Glutamatergic neuron (in vitro differentiated cells): Measurements from ENCODE around the gene GRID1. TPM values are rescaled to one million over a fixed set of nuclear protein-coding genes. Genes with fewer than 3 reads are reported as not detected.

Source experiments
- DNase-seq: peaks from one replicate; pipeline ENCODE4 v3.0.0; 2022
- H3K27ac Mint-ChIP-seq: one replicate; pipeline ENCODE4 v1.8.0; 2020; ENCODE audit warnings: mild to moderate bottlenecking, mixed read lengths, inconsistent platforms; ENCODE audit not compliant: unreplicated experiment
- H3K27me3 Mint-ChIP-seq: one replicate; pipeline ENCODE4 v1.8.0; 2020; ENCODE audit warnings: mild to moderate bottlenecking, moderate library complexity, mixed read lengths, inconsistent platforms; ENCODE audit not compliant: unreplicated experiment
- H3K36me3 Mint-ChIP-seq: one replicate; pipeline ENCODE4 v1.8.0; 2020; ENCODE audit warnings: mild to moderate bottlenecking, mixed read lengths, inconsistent platforms; ENCODE audit not compliant: unreplicated experiment
- H3K4me1 Mint-ChIP-seq: one replicate; pipeline ENCODE4 v1.8.0; 2020; ENCODE audit warnings: mild to moderate bottlenecking, low read depth, mixed read lengths, inconsistent platforms; ENCODE audit not compliant: unreplicated experiment
- H3K4me3 Mint-ChIP-seq: one replicate; pipeline ENCODE4 v1.8.0; 2020; ENCODE audit warnings: mild to moderate bottlenecking, mixed read lengths, inconsistent platforms; ENCODE audit not compliant: unreplicated experiment
- H3K9me3 Mint-ChIP-seq: one replicate; pipeline ENCODE4 v1.8.0; 2020; ENCODE audit warnings: mild to moderate bottlenecking, moderate library complexity, mixed read lengths, inconsistent platforms; ENCODE audit not compliant: unreplicated experiment
- total RNA-seq: library from RNA; stranded (reverse); fragmentation: NEBNext Ultra II Directional; extraction: Animal tissue kit (Norgen Biotek cat#: 25700); gene quantifications from one replicate; pipeline ENCODE4 v1.2.1, GENCODE V29; 2021; ENCODE audit not compliant: unreplicated experiment
- TF ChIP-seq, protein P1 (sequence below): fragments of 200-600 bp; sonication (generic); IDR thresholded peaks from one replicate; pipeline ENCODE4 v1.5.0; 2021; ENCODE audit not compliant: partially characterized antibody, unreplicated experiment

GRID1 gene
- total RNA-seq, 1 donor from 2014 or later: 8.0 TPM

DNA sequence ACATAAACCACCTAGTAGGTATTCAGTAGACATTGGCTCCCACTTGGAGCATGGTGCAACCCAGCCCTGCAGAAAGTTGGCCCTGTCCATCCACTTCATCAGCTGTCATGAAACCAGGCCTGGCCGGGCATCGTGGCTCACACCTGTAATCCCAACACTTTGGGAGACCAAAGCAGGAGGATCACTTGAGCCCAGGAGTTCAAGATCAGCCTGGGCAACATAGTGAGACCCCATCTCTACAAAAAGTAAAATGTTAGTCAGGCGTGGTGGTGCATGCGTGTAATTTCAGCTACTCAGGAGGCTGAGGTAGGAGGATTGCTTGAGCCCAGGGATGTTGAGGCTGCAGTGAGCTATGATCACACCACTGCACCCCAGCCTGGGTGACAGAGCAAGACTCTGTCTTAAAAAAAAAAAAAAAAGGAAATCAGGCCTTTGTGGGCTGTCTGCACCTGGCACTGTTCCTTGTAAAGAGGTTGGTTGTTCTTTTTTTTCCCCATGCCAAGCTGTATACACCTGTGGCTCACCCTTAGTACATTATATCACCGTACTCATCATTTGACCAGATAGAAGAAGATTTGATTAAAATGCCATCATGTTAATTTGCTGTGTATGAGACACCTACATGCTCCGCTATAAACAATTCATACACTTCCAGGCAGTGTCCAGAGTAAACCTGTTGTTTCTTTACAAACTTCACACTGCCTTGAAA, 45.4 kb upstream of the GRID1 start:
- TF ChIP-seq, protein P1, sequence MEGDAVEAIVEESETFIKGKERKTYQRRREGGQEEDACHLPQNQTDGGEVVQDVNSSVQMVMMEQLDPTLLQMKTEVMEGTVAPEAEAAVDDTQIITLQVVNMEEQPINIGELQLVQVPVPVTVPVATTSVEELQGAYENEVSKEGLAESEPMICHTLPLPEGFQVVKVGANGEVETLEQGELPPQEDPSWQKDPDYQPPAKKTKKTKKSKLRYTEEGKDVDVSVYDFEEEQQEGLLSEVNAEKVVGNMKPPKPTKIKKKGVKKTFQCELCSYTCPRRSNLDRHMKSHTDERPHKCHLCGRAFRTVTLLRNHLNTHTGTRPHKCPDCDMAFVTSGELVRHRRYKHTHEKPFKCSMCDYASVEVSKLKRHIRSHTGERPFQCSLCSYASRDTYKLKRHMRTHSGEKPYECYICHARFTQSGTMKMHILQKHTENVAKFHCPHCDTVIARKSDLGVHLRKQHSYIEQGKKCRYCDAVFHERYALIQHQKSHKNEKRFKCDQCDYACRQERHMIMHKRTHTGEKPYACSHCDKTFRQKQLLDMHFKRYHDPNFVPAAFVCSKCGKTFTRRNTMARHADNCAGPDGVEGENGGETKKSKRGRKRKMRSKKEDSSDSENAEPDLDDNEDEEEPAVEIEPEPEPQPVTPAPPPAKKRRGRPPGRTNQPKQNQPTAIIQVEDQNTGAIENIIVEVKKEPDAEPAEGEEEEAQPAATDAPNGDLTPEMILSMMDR: no peak
- H3K27me3 Mint-ChIP-seq: no peaks in the 10 kb centered on the region
- no peaks in the 10 kb centered on the region for H3K4me1 Mint-ChIP-seq
- no peak overlapping the region for H3K27ac Mint-ChIP-seq
- H3K9me3 Mint-ChIP-seq: no peaks in the 10 kb centered on the region
- no peaks in the 10 kb centered on the region for H3K36me3 Mint-ChIP-seq
- no peak for DNase-seq
- H3K4me3 Mint-ChIP-seq: no peak overlapping the region

DNA sequence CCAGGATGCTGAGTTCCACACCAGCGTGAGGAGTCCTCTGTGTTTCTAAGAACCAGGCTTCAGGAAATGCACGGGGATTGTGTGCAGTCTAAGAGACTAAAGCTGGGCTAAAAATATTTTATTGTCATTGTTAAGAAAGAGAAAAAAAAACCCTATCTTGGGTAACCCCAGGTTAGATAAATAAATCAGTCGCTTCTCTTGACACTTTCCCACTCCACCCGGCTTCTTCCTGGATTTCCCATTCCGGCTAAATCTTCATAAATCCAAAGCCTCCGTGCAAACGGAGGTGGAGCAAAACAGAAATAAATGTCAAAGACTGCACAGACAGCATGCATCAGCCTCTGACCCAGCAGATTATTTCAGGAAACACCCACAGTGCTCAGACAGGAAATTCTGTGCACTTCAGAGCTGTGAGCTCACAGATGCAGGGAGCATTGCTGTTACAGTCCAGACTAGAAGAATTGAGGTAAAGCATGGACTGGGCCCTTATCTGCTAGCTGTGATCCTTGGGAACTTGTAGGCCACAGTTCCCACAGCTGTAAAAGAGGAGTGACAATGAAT, 44.8 kb upstream of the GRID1 start:
- no peak overlapping the region for H3K4me3 Mint-ChIP-seq
- no peaks in the 10 kb centered on the region for H3K27me3 Mint-ChIP-seq
- H3K9me3 Mint-ChIP-seq: no peaks in the 10 kb centered on the region
- H3K36me3 Mint-ChIP-seq: no peaks in the 10 kb centered on the region
- DNase-seq: no peak
- no peaks in the 10 kb centered on the region for H3K4me1 Mint-ChIP-seq
- TF ChIP-seq, protein P1: no peak
- no peak overlapping the region for H3K27ac Mint-ChIP-seq

GRCh38 chr10:86410542-86411124, 44.0 kb upstream of the GRID1 start:
- Mint-ChIP-seq H3K27ac (no peak overlapping the region), H3K4me3 (no peak overlapping the region), H3K4me1 (no peaks in the 10 kb centered on the region), H3K27me3 (no peaks in the 10 kb centered on the region), H3K36me3 (no peaks in the 10 kb centered on the region), H3K9me3 (no peaks in the 10 kb centered on the region)
- TF ChIP-seq, protein P1: no peak
- DNase-seq: no peak

DNA sequence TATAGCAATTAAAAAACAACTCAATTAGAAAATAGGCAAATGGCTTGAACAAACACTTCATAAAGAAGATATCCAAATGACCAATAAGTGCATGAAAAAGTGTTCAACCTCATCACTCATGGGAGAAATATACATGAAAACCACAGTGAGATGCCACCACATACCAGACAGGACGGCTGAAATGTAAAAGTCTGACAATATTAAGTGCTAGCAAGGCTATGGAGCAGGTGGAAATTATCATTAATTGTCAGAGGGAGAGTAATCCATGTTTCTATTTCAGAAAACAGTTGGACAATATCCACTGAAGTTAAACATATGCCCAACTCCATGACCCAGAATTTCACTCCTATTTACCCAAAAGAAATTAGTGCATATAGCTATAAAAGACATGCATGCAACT, 42.6 kb upstream of the GRID1 start:
- DNase-seq: no peak
- Mint-ChIP-seq H3K36me3 (no peaks in the 10 kb centered on the region), H3K27ac (no peak overlapping the region), H3K9me3 (peaks cover under 1% of the 10 kb centered on the region), H3K27me3 (peaks cover under 1% of the 10 kb centered on the region), H3K4me3 (no peak overlapping the region), H3K4me1 (no peaks in the 10 kb centered on the region)
- TF ChIP-seq, protein P1: no peak

DNA sequence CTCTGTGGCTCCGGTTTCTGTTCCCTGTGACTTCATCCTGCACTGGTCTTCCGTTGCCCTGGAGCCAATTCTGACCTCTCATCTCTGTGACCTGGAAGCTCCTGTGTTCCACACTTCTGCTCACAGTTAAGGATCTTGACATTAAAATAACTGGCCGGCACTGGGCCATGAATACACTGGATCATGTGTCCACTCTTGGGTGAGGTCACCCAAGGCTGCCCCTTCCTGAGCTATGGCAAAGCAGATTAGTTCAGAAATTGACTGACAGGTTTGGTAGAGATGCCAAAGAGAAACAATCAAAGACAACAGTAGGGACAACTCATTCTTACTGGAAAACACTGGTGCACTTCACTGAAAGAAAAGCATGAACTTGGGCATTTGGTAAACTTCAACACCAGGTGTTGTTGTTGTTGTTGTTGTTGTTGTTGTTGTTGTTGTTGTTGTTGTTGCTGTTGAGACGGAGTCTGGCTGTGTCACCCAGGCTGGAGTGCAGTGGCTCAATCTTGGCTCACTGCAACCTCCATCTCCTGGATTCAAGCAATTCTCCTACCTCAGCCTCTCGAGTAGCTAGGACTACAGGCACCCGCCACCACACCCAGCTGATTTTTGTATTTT, 36.7 kb upstream of the GRID1 start:
- H3K36me3 Mint-ChIP-seq: no peaks in the 10 kb centered on the region
- peaks cover 14% of the 10 kb centered on the region for H3K27me3 Mint-ChIP-seq
- H3K4me3 Mint-ChIP-seq: no peak overlapping the region
- no peaks in the 10 kb centered on the region for H3K4me1 Mint-ChIP-seq
- DNase-seq: no peak
- no peak overlapping the region for H3K27ac Mint-ChIP-seq
- H3K9me3 Mint-ChIP-seq: peaks cover 18% of the 10 kb centered on the region
- TF ChIP-seq, protein P1: no peak
